Retinal pigment epithelial cell (primary cell): ENCODE data around the gene SP9.

Source experiments
- DNase-seq: peaks from one replicate; pipeline ENCODE4 v3.0.0-alpha.2; 2010; ENCODE audit warnings: low read depth
- H3K4me3 ChIP-seq: 2 replicates; pipeline ENCODE4 v1.5.1; 2011; ENCODE audit warnings: mild to moderate bottlenecking, low read length, control low read depth, moderate library complexity
- CTCF ChIP-seq: conservative IDR thresholded peaks from 2 replicates; pipeline ENCODE4 v1.5.1; 2011; ENCODE audit warnings: low read depth, low read length, control low read depth, inconsistent platforms

Gene SP9

GRCh38 chr2:174328961-174329715 is 5.6 kb upstream of the SP9 start:
- no peak for TF ChIP-seq CTCF
- DNase-seq, result no peak
- H3K4me3 ChIP-seq, result no peak overlapping the region

GRCh38 chr2:174330945-174331594 is 3.7 kb upstream of the SP9 start:
- no peak for TF ChIP-seq CTCF
- H3K4me3 ChIP-seq, result no peak overlapping the region
- no peak for DNase-seq

- no peak for TF ChIP-seq CTCF
- DNase-seq, result no peak
- no peak overlapping the region for H3K4me3 ChIP-seq
These were observed 3.0 kb upstream of the SP9 start for GRCh38 chr2:174331595-174332216.

GRCh38 chr2:174332217-174332963 is 2.4 kb upstream of the SP9 start:
- no peak for TF ChIP-seq CTCF
- H3K4me3 ChIP-seq, result no peak overlapping the region
- DNase-seq, result no peak

GRCh38 chr2:174333017-174333371 is 1.8 kb upstream of the SP9 start:
- DNase-seq, result no peak
- TF ChIP-seq CTCF, result no peak
- no peak overlapping the region for H3K4me3 ChIP-seq

GRCh38 chr2:174333372-174334277 is 1.1 kb upstream of the SP9 start:
- H3K4me3 ChIP-seq, result peak overlapping the region; percentile 12
- DNase-seq, result no peak
- no peak for TF ChIP-seq CTCF
